GM23338 (cell line): ENCODE data around the gene APOBEC3A.

Experiments used
- EZH2 ChIP-seq: fragments of 200-600 bp; sonication (generic); IDR thresholded peaks from one replicate; pipeline ENCODE4 v1.8.0; 2017; ENCODE audit warnings: antibody characterized with exemption, mild to moderate bottlenecking, low read depth; ENCODE audit not compliant: unreplicated experiment
- TF ChIP-seq, protein P1 (sequence below), 2 experiments: fragments of 200-600 bp in 1 of 2; sonication (generic) in 1 of 2; conservative IDR thresholded peaks; 2 replicates each; pipeline versions ENCODE4 v1.5.1 to v1.6.1; 2016 to 2017; ENCODE audit warnings: antibody characterized with exemption in 2 of 2, low read depth in 2 of 2, mild to moderate bottlenecking in 2 of 2, moderate library complexity in 1 of 2

DNA sequence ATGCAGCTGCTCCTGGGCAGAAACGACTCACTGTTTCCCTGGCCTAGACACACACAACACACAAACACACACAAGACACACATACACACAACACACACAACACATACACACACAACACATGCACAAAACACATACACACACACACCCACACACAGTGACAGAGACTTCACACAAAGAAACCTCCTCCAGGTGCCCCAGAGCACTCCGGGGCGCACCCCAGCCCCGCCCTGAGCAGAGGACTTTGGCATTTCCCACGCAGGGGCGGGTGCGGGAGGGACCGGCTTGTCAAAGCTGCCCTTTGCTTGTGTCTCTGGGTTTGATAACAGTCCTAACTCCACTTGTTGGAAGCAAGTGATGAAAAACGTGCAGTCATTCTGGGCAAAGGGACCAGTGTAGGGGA lies 6.5 kb downstream of the APOBEC3A start:
- TF ChIP-seq, protein P1, sequence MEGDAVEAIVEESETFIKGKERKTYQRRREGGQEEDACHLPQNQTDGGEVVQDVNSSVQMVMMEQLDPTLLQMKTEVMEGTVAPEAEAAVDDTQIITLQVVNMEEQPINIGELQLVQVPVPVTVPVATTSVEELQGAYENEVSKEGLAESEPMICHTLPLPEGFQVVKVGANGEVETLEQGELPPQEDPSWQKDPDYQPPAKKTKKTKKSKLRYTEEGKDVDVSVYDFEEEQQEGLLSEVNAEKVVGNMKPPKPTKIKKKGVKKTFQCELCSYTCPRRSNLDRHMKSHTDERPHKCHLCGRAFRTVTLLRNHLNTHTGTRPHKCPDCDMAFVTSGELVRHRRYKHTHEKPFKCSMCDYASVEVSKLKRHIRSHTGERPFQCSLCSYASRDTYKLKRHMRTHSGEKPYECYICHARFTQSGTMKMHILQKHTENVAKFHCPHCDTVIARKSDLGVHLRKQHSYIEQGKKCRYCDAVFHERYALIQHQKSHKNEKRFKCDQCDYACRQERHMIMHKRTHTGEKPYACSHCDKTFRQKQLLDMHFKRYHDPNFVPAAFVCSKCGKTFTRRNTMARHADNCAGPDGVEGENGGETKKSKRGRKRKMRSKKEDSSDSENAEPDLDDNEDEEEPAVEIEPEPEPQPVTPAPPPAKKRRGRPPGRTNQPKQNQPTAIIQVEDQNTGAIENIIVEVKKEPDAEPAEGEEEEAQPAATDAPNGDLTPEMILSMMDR (conservative IDR thresholded peaks at IDR 0.05; ENCODE audit: low read depth in 2 of 2) = no peak
- TF ChIP-seq EZH2 = no peak
